A549 treated with AZD9567 at 1 μM for 4 hours (cell line): Measurements from ENCODE around the gene KRTAP4-7. TPM values are rescaled to one million over a fixed set of nuclear protein-coding genes. Genes with fewer than 3 reads are reported as not detected.

Experiments
- total RNA-seq: library from RNA; stranded (reverse); fragments of 200-300 nt; extraction: Qiagen RNA extraction; gene quantifications from 5 replicates; pipeline ENCODE4 v1.2.3, GENCODE V29; 2022; ENCODE audit not compliant: insufficient read depth

The KRTAP4-7 gene
- total RNA-seq: not detected in 5 replicates

GRCh38 chr17:41084100-41084856, at the start of gene KRTAP4-7:
Gene KRTAP4-7 (plus strand): TSS chr17:41084150. CDS start chr17:41084207, 57 bp downstream.

GRCh38 chr17:41034346-41034935, 49.5 kb upstream of the KRTAP4-7 start, which contains the start of gene KRTAP1-3:
Gene KRTAP1-3 (minus strand): TSS chr17:41034874. CDS start chr17:41034821, 53 bp downstream.

GRCh38 chr17:41040783-41041571, 43.0 kb upstream of the KRTAP4-7 start, which contains the start of gene KRTAP1-1:
Gene KRTAP1-1 (minus strand): TSS chr17:41041450. CDS start chr17:41041397, 53 bp downstream.

GRCh38 chr17:41046735-41047465, 37.0 kb upstream of the KRTAP4-7 start, which contains the start of gene KRTAP2-1:
Gene KRTAP2-1 (minus strand): TSS chr17:41047316. CDS start chr17:41047267, 49 bp downstream.

GRCh38 chr17:41055130-41055529, 28.8 kb upstream of the KRTAP4-7 start, which contains the start of gene KRTAP2-2:
Gene KRTAP2-2 (minus strand): TSS chr17:41055230. CDS start chr17:41055211, 19 bp downstream.

GRCh38 chr17:41060052-41060604, 23.8 kb upstream of the KRTAP4-7 start, which contains the start of gene KRTAP2-3:
Gene KRTAP2-3 (minus strand): TSS chr17:41060114. CDS start chr17:41060050, 64 bp downstream.

GRCh38 chr17:41065829-41066624, 17.9 kb upstream of the KRTAP4-7 start, which contains the start of gene KRTAP2-4:
Gene KRTAP2-4 (minus strand): TSS chr17:41065879. CDS start chr17:41065845, 34 bp downstream.

GRCh38 chr17:41098042-41098441, 14.1 kb downstream of the KRTAP4-7 start, which contains the start of gene KRTAP4-8:
Gene KRTAP4-8 (minus strand): TSS chr17:41098142. CDS start chr17:41098084, 58 bp downstream.

GRCh38 chr17:41101586-41102259, 17.8 kb downstream of the KRTAP4-7 start, which contains the start of gene KRTAP4-16:
Gene KRTAP4-16 (minus strand): TSS chr17:41102209. CDS start chr17:41102209, 0 bp downstream.

GRCh38 chr17:41105347-41105746, 21.4 kb downstream of the KRTAP4-7 start, which contains the start of gene KRTAP4-9:
Gene KRTAP4-9 (plus strand): TSS chr17:41105389. CDS start chr17:41105389, 0 bp downstream.

GRCh38 chr17:41117846-41118386, 34.0 kb downstream of the KRTAP4-7 start, which contains the start of gene KRTAP4-11:
Gene KRTAP4-11 (minus strand): TSS chr17:41118373. CDS start chr17:41118315, 58 bp downstream.

GRCh38 chr17:41123991-41124371, 40.0 kb downstream of the KRTAP4-7 start, which contains the start of gene KRTAP4-12:
Gene KRTAP4-12 (minus strand): TSS chr17:41124182. CDS start chr17:41124122, 60 bp downstream.

Other genes starting within 250 kb of the KRTAP4-7 start
- not detected in 5 replicates for gene KRT12, start 216.9 kb upstream of the KRTAP4-7 start, total RNA-seq
- gene KRT20, start 198.9 kb upstream of the KRTAP4-7 start, total RNA-seq: 0.23 to 0.42 TPM (median 0.35 TPM) in 4 of 5 replicates, not detected in the other
- 0.07 to 0.26 TPM (median 0.07 TPM) in 3 of 5 replicates, not detected in the others for gene KRT23, start 146.5 kb upstream of the KRTAP4-7 start, total RNA-seq
- not detected in 5 replicates for gene KRT39, start 117.2 kb upstream of the KRTAP4-7 start, total RNA-seq
- gene KRT40, start 99.8 kb upstream of the KRTAP4-7 start, total RNA-seq: not detected in 5 replicates
- gene KRTAP3-3, start 90.0 kb upstream of the KRTAP4-7 start, total RNA-seq: not detected in 5 replicates
- gene KRTAP3-2, start 84.2 kb upstream of the KRTAP4-7 start, total RNA-seq: 0.16 to 3.6 TPM (median 0.25 TPM) in 5 replicates
- not detected in 5 replicates for gene KRTAP3-1, start 75.0 kb upstream of the KRTAP4-7 start, total RNA-seq
- gene KRTAP1-5, start 56.9 kb upstream of the KRTAP4-7 start, total RNA-seq: not detected in 5 replicates
- gene KRTAP1-4, start 54.0 kb upstream of the KRTAP4-7 start, total RNA-seq: not detected in 5 replicates
- gene KRTAP1-3, start 49.3 kb upstream of the KRTAP4-7 start, total RNA-seq: not detected in 5 replicates
- gene KRTAP1-1, start 42.7 kb upstream of the KRTAP4-7 start, total RNA-seq: not detected in 5 replicates
- not detected in 5 replicates for gene KRTAP2-1, start 36.8 kb upstream of the KRTAP4-7 start, total RNA-seq
- not detected in 5 replicates for gene KRTAP2-2, start 28.9 kb upstream of the KRTAP4-7 start, total RNA-seq
- gene KRTAP2-3, start 24.0 kb upstream of the KRTAP4-7 start, total RNA-seq: 0.09 to 0.19 TPM (median 0.17 TPM) in 4 of 5 replicates, not detected in the other
- not detected in 5 replicates for gene KRTAP2-4, start 18.3 kb upstream of the KRTAP4-7 start, total RNA-seq
- not detected in 5 replicates for gene KRTAP4-8, start 14.0 kb downstream of the KRTAP4-7 start, total RNA-seq
- not detected in 5 replicates for gene KRTAP4-16, start 18.1 kb downstream of the KRTAP4-7 start, total RNA-seq
- gene KRTAP4-9, start 21.2 kb downstream of the KRTAP4-7 start, total RNA-seq: not detected in 5 replicates
- gene KRTAP4-11, start 34.2 kb downstream of the KRTAP4-7 start, total RNA-seq: not detected in 5 replicates
- gene KRTAP4-12, start 40.0 kb downstream of the KRTAP4-7 start, total RNA-seq: not detected in 5 replicates
- gene KRTAP4-6, start 56.4 kb downstream of the KRTAP4-7 start, total RNA-seq: not detected in 5 replicates
- gene KRTAP4-5, start 65.7 kb downstream of the KRTAP4-7 start, total RNA-seq: not detected in 5 replicates
- gene KRTAP4-4, start 76.6 kb downstream of the KRTAP4-7 start, total RNA-seq: 0.07 TPM in 1 of 5 replicates, not detected in the others
- not detected in 5 replicates for gene KRTAP4-3, start 84.1 kb downstream of the KRTAP4-7 start, total RNA-seq
- gene KRTAP4-2, start 94.1 kb downstream of the KRTAP4-7 start, total RNA-seq: not detected in 5 replicates
- gene KRTAP4-1, start 100.8 kb downstream of the KRTAP4-7 start, total RNA-seq: not detected in 5 replicates
- not detected in 5 replicates for gene KRTAP9-1, start 105.7 kb downstream of the KRTAP4-7 start, total RNA-seq
- gene KRTAP9-2, start 142.5 kb downstream of the KRTAP4-7 start, total RNA-seq: not detected in 5 replicates
- not detected in 5 replicates for gene KRTAP9-3, start 148.3 kb downstream of the KRTAP4-7 start, total RNA-seq
- gene KRTAP9-8, start 153.8 kb downstream of the KRTAP4-7 start, total RNA-seq: not detected in 5 replicates
- not detected in 5 replicates for gene KRTAP9-4, start 165.5 kb downstream of the KRTAP4-7 start, total RNA-seq
- gene KRTAP9-9, start 171.2 kb downstream of the KRTAP4-7 start, total RNA-seq: not detected in 5 replicates
- gene KRTAP9-6, start 181.2 kb downstream of the KRTAP4-7 start, total RNA-seq: not detected in 5 replicates
- not detected in 5 replicates for gene KRTAP9-7, start 191.5 kb downstream of the KRTAP4-7 start, total RNA-seq
- not detected in 5 replicates for gene KRTAP29-1, start 218.7 kb downstream of the KRTAP4-7 start, total RNA-seq
- not detected in 5 replicates for gene KRTAP16-1, start 225.2 kb downstream of the KRTAP4-7 start, total RNA-seq
- not detected in 5 replicates for gene KRTAP17-1, start 231.6 kb downstream of the KRTAP4-7 start, total RNA-seq